Natural killer cell (primary cell): ENCODE measurements around the gene CDH23. TPM values are rescaled to one million over a fixed set of nuclear protein-coding genes. Genes with fewer than 3 reads are reported as not detected.

Experiments
- ATAC-seq, 3 donors: fragments of 150-1000 bp in 2 of 3; fragments of 200-7000 bp in 1 of 3; cut with Tn5 transposase; 1 replicate in 1 of 3; 2 replicates in 2 of 3; pipeline ENCODE4 v1.10.0; 2021; ENCODE audit warnings: mild to moderate bottlenecking in 2 of 3, moderate library complexity in 2 of 3
- DNase-seq, 2 donors: peaks; one replicate each; pipeline versions ENCODE4 v3.0.0 to v3.0.0-alpha.2; 2013 to 2021; ENCODE audit warnings: mixed read lengths in 1 of 2
- H3K27ac ChIP-seq: one replicate; pipeline ENCODE4 v1.5.1; 2013; ENCODE audit warnings: mild to moderate bottlenecking, low read length
- H3K27me3 ChIP-seq: one replicate; pipeline ENCODE4 v1.6.1; 2013; ENCODE audit warnings: low read length; ENCODE audit not compliant: control insufficient read depth, insufficient read depth
- H3K36me3 ChIP-seq: one replicate; pipeline ENCODE4 v1.6.1; 2013; ENCODE audit warnings: low read length; ENCODE audit not compliant: control insufficient read depth, insufficient read depth
- H3K4me1 ChIP-seq: one replicate; pipeline ENCODE4 v1.6.1; 2013; ENCODE audit warnings: low read length; ENCODE audit not compliant: control insufficient read depth, insufficient read depth
- H3K4me3 ChIP-seq: one replicate; pipeline ENCODE4 v1.5.1; 2013; ENCODE audit warnings: low read length
- H3K9me3 ChIP-seq: one replicate; pipeline ENCODE4 v1.6.1; 2013; ENCODE audit warnings: low read length; ENCODE audit not compliant: control insufficient read depth, insufficient read depth
- H3K27ac Mint-ChIP-seq, 2 donors: one replicate each; pipeline ENCODE4 v1.8.0; 2022; ENCODE audit warnings: mild to moderate bottlenecking in 2 of 2, mixed read lengths in 2 of 2, moderate library complexity in 1 of 2
- H3K27me3 Mint-ChIP-seq, 2 donors: one replicate each; pipeline ENCODE4 v1.8.0; 2022; ENCODE audit warnings: low read depth in 2 of 2, mixed read lengths in 2 of 2
- H3K36me3 Mint-ChIP-seq: one replicate; pipeline ENCODE4 v1.8.0; 2022; ENCODE audit warnings: mixed read lengths
- H3K4me1 Mint-ChIP-seq, 2 donors: one replicate each; pipeline ENCODE4 v1.8.0; 2022; ENCODE audit warnings: mixed read lengths in 2 of 2
- H3K4me3 Mint-ChIP-seq: one replicate; pipeline ENCODE4 v1.8.0; 2022; ENCODE audit warnings: mild to moderate bottlenecking, moderate library complexity, mixed read lengths
- H3K9me3 Mint-ChIP-seq, 2 donors: one replicate each; pipeline ENCODE4 v1.8.0; 2022; ENCODE audit warnings: mixed read lengths in 2 of 2
- WGBS: methylation state at CpG from one replicate; pipeline ENCODE4 v1.1.7; 2013; ENCODE audit warnings: missing lambda C conversion rate; ENCODE audit not compliant: insufficient coverage; 5-methylcytosine and 5-hydroxymethylcytosine counted together
- intact Hi-C: fragments of 100-400 bp; cut with micrococcal nuclease; formaldehyde crosslinking; loops from one replicate; pipeline ENCODE4 v1.14.2; 2022
- total RNA-seq, 4 donors: library from RNA; stranded (reverse); fragments of 120-200 nt in 1 of 4; gene quantifications; one replicate each; pipeline versions ENCODE4 v1.2.3 to v1.2.4, GENCODE V29; 2013 to 2022
- TF ChIP-seq, protein P1 (sequence below): fragments of 200-600 bp; IDR thresholded peaks from one replicate; pipeline ENCODE4 v1.8.0; 2022; ENCODE audit warnings: antibody characterized with exemption

Gene CDH23
- total RNA-seq, 3 donors from 2014 or later (not counting 1 experiment from before 2014, with no cell fraction given), result 1.2 to 6.0 (median 4.3) TPM

DNA sequence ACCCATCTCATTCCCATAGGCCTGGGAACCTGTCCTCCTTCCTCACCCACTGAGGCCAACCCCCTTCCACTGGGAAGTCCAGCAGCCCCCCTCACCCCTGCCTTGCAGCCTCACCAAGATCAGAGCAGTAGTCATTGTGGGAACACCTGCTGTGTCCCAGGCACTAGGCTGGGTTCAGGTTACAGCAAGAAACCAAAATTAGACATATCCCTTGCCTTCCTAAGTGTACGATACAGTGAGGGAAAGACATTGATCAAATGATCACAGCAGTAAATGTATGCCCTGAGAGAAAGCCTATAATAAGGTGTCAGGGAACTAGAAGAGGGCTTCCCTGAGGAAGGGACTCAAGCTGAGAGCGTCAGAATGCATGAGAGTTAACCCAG is 339.8 kb downstream of the CDH23 start:
- Histone ChIP-seq H3K4me1 (peaks cover 92% of the 10 kb centered on the region), H3K36me3 (no peaks in the 10 kb centered on the region), H3K4me3 (no peak overlapping the region), H3K27ac (peak overlapping the region; percentile 91), H3K27me3 (no peaks in the 10 kb centered on the region), H3K9me3 (no peaks in the 10 kb centered on the region)
- H3K27ac Mint-ChIP-seq, result peak overlapping the region; percentile 88 to 93
- 83% methylated on average over 2 of the region's 2 CpGs for WGBS
- peak overlapping the region; percentile 58 for H3K4me3 Mint-ChIP-seq
- H3K4me1 Mint-ChIP-seq, result peaks cover 82 to 85% of the 10 kb centered on the region in 2 donors
- DNase-seq (no peak), ATAC-seq (peak in 1 of 3 donors; percentile 6)
- no peaks in the 10 kb centered on the region for H3K27me3 Mint-ChIP-seq
- intact Hi-C loops, result no loop called here
- H3K9me3 Mint-ChIP-seq, result no peaks in the 10 kb centered on the region
- TF ChIP-seq, protein P1, sequence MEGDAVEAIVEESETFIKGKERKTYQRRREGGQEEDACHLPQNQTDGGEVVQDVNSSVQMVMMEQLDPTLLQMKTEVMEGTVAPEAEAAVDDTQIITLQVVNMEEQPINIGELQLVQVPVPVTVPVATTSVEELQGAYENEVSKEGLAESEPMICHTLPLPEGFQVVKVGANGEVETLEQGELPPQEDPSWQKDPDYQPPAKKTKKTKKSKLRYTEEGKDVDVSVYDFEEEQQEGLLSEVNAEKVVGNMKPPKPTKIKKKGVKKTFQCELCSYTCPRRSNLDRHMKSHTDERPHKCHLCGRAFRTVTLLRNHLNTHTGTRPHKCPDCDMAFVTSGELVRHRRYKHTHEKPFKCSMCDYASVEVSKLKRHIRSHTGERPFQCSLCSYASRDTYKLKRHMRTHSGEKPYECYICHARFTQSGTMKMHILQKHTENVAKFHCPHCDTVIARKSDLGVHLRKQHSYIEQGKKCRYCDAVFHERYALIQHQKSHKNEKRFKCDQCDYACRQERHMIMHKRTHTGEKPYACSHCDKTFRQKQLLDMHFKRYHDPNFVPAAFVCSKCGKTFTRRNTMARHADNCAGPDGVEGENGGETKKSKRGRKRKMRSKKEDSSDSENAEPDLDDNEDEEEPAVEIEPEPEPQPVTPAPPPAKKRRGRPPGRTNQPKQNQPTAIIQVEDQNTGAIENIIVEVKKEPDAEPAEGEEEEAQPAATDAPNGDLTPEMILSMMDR, result no peak
- no peaks in the 10 kb centered on the region for H3K36me3 Mint-ChIP-seq

DNA sequence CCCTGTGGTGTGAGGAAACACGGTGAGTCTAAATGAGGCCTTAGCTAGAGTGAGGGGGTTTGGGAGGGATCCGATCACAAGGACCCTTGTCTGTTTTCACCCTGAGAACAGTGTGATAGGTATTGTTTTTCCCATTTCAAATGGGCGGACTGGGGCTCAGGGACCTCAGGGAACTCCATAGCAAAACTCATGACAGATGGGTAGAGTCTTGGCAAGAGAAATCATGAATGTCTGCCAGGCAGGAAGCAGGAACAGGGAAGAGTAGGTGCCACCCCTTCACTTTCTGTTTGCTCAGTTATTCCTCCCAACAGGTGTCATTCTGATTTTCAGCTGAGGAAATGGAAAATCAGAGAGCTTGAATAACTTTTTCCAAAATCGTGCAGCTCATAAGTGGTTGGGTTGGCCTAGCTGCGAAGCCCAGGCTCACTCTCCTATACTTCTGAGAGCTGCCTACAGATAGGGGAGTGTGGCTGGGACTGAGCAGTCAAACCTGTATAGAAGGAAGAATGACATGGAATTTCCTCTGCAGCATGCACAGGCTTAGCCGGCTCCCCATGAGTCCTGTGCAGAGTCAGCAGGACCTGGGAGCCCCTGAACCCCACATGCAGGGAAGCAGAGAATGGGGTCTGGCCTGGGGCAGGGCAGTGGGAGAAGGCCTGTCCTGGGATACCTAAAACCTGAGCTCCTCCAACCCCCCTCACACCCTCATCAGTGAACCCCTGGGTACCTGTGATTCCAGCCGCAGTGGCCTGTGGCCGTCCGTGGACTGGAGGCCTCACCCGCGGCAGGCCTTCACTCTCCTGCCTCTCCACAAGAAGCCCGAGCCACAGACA is 340.5 kb downstream of the CDH23 start:
- no peaks in the 10 kb centered on the region for H3K36me3 ChIP-seq
- Mint-ChIP-seq H3K4me1 (peaks cover 82 to 85% of the 10 kb centered on the region in 2 donors), H3K36me3 (no peaks in the 10 kb centered on the region), H3K27ac (peak overlapping the region; percentile 88 to 93), H3K9me3 (no peaks in the 10 kb centered on the region), H3K4me3 (peak overlapping the region; percentile 37), H3K27me3 (no peaks in the 10 kb centered on the region)
- DNase-seq, result peak in 1 of 2 donors; percentile 32
- intact Hi-C loops, result no loop called here
- no peak overlapping the region for H3K4me3 ChIP-seq
- 69% methylated on average over 12 of the region's 12 CpGs for WGBS
- no peak for ATAC-seq
- H3K27ac ChIP-seq, result peak overlapping the region; percentile 91
- no peaks in the 10 kb centered on the region for H3K9me3 ChIP-seq
- no peaks in the 10 kb centered on the region for H3K27me3 ChIP-seq
- TF ChIP-seq, protein P1, result no peak
- peaks cover 92% of the 10 kb centered on the region for H3K4me1 ChIP-seq

DNA sequence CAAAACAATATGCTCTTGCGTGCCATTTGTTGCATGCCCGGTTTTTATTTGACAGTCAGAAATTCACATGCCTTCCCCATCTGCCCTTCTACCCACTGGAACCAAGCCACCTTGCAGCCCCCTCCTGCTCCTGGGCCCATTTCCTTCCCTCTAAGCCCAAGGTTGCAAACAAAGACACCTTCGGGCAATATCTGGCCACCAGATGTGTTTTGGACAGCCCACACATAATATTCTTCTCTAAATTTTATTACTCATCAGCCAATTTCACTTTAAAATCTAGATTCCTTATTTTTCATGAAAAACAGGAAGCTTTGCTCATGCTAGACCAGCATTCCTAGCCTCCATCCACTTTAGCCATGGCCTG is 341.1 kb downstream of the CDH23 start:
- DNase-seq, result no peak
- H3K9me3 ChIP-seq, result no peaks in the 10 kb centered on the region
- Mint-ChIP-seq H3K27me3 (no peaks in the 10 kb centered on the region), H3K36me3 (no peaks in the 10 kb centered on the region), H3K4me3 (peak overlapping the region; percentile 37), H3K27ac (peak overlapping the region; percentile 88 to 93), H3K9me3 (no peaks in the 10 kb centered on the region), H3K4me1 (peaks cover 82 to 85% of the 10 kb centered on the region in 2 donors)
- no peak overlapping the region for H3K4me3 ChIP-seq
- ATAC-seq, result no peak
- peaks cover 92% of the 10 kb centered on the region for H3K4me1 ChIP-seq
- H3K27ac ChIP-seq, result peak overlapping the region; percentile 91
- H3K27me3 ChIP-seq, result no peaks in the 10 kb centered on the region
- 46% methylated on average over 3 of the region's 3 CpGs for WGBS
- TF ChIP-seq, protein P1, result no peak
- intact Hi-C loops, result no loop called here
- no peaks in the 10 kb centered on the region for H3K36me3 ChIP-seq
